Stimulated activated naive B cell treated with anti-CD40 and anti-IgM and Interleukin-4, amounts not matched to agents 10 μg/mL and 1 μg/mL and 100 μg/mL, for 72 hours (primary cell): ENCODE results near the gene SNCB.

Source experiments
- ATAC-seq, 2 donors: fragments of 150-1000 bp; cut with Tn5 transposase; replicated peaks; 2 replicates each; pipeline ENCODE4 v1.10.0; 2021; ENCODE audit warnings: moderate library complexity in 1 of 2
- DNase-seq: peaks from one replicate; pipeline ENCODE4 v3.0.0; 2021
- H3K27ac Mint-ChIP-seq: one replicate; pipeline ENCODE4 v1.8.0; 2022; ENCODE audit warnings: mild to moderate bottlenecking, mixed read lengths
- H3K27me3 Mint-ChIP-seq, 2 donors: one replicate each; pipeline ENCODE4 v1.8.0; 2022; ENCODE audit warnings: mixed read lengths in 2 of 2
- H3K36me3 Mint-ChIP-seq, 2 donors: one replicate each; pipeline ENCODE4 v1.8.0; 2022; ENCODE audit warnings: mixed read lengths in 2 of 2, mild to moderate bottlenecking in 1 of 2
- H3K4me1 Mint-ChIP-seq, 2 donors: one replicate each; pipeline ENCODE4 v1.8.0; 2022; ENCODE audit warnings: mixed read lengths in 2 of 2, mild to moderate bottlenecking in 1 of 2
- H3K4me3 Mint-ChIP-seq, 2 donors: one replicate each; pipeline ENCODE4 v1.8.0; 2022; ENCODE audit warnings: mild to moderate bottlenecking in 2 of 2, mixed read lengths in 2 of 2, moderate library complexity in 1 of 2
- H3K9me3 Mint-ChIP-seq, 2 donors: one replicate each; pipeline ENCODE4 v1.8.0; 2022; ENCODE audit warnings: mixed read lengths in 2 of 2, mild to moderate bottlenecking in 1 of 2

The SNCB gene

GRCh38 chr5:176581361-176581760, 49.0 kb downstream of the SNCB start:
- ATAC-seq: no peak
- Mint-ChIP-seq H3K9me3 (peaks cover 4 to 8% of the 10 kb centered on the region in 2 donors), H3K4me1 (peaks cover 8 to 9% of the 10 kb centered on the region in 2 donors), H3K27ac (no peak overlapping the region), H3K27me3 (peaks cover 0 to 4% of the 10 kb centered on the region in 2 donors), H3K36me3 (peaks cover 9 to 11% of the 10 kb centered on the region in 2 donors), H3K4me3 (no peak overlapping the region)
- DNase-seq: no peak

DNA sequence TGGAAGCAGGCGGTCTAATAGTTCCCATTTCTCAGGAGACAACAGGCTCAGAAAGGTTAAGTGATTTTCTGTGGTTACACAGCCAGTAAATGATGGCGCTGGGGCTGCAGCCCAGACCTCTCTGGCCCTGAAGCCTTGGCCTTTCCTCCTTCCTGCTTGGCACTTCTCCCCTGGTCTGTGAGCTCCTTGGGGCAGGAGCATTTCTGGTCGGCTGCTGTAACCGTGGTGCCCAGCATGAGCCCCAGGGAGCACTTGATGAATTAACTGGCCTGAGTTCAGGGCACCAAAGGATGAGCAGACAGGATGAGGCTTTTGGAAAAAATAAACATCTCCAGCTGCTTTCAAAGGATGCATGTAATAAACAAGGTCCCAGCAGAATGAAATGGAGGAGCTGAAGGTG, 51.0 kb downstream of the SNCB start:
- ATAC-seq: no peak
- Mint-ChIP-seq H3K36me3 (peaks cover 7 to 8% of the 10 kb centered on the region in 2 donors), H3K4me3 (no peak overlapping the region), H3K9me3 (peaks cover 0 to 6% of the 10 kb centered on the region in 2 donors), H3K4me1 (peaks cover 9 to 10% of the 10 kb centered on the region in 2 donors), H3K27me3 (peaks cover 4 to 12% of the 10 kb centered on the region in 2 donors), H3K27ac (no peak overlapping the region)
- DNase-seq: no peak

GRCh38 chr5:176578391-176578808, 51.9 kb downstream of the SNCB start:
- H3K9me3 Mint-ChIP-seq: peaks cover 0 to 1% of the 10 kb centered on the region in 2 donors
- no peak overlapping the region for H3K27ac Mint-ChIP-seq
- peak; percentile 30 to 42 for ATAC-seq
- peaks cover 0 to under 1% of the 10 kb centered on the region in 2 donors for H3K36me3 Mint-ChIP-seq
- no peak overlapping the region for H3K4me3 Mint-ChIP-seq
- no peak for DNase-seq
- H3K27me3 Mint-ChIP-seq: peaks cover 4 to 12% of the 10 kb centered on the region in 2 donors
- peaks cover 13 to 18% of the 10 kb centered on the region in 2 donors for H3K4me1 Mint-ChIP-seq

DNA sequence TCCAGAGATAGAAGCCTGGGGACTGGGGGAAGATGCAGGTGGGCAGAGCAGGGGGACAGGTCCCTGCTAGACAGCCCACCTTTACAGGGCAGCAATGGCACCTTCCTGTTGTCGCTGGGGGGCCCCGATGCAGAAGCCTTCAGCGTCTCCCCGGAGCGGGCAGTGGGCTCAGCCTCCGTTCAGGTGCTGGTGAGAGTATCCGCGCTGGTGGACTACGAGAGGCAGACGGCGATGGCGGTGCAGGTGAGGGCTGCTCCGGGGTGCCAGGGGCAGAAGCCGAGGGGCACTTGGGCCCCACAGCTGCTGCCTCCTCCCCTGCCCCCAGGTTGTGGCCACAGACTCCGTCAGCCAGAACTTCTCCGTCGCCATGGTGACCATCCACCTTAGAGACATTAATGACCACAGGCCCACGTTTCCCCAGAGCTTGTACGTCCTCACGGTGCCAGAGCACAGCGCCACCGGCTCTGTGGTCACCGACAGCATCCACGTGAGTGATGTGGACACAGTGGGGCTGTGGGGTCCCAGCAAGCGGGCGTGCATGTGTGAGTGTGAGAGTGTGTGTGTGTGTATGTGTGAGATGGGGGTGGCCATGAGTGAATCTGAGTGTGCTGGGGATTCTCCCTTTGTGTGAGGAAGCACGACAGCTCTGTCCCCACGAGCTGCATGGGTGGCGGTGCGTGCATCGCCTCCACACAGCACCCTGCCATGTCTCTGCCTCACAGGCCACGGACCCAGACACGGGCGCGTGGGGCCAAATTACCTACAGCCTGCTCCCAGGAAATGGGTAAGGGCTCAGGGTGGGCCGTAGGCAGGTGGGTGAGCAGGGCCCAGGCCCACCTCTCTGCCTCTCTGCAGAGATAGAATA, 52.8 kb downstream of the SNCB start:
- Mint-ChIP-seq H3K27me3 (peaks cover 12 to 19% of the 10 kb centered on the region in 2 donors), H3K27ac (peak overlapping the region; percentile 81), H3K4me3 (peak overlapping the region in 1 of 2 donors; percentile 21), H3K9me3 (no peaks in the 10 kb centered on the region), H3K36me3 (no peaks in the 10 kb centered on the region), H3K4me1 (peaks cover 13 to 18% of the 10 kb centered on the region in 2 donors)
- DNase-seq: no peak
- peak; percentile 62 to 69 for ATAC-seq

- ATAC-seq (no peak), DNase-seq (no peak)
- Mint-ChIP-seq H3K36me3 (no peaks in the 10 kb centered on the region), H3K4me3 (no peak overlapping the region), H3K9me3 (no peaks in the 10 kb centered on the region), H3K4me1 (peaks cover 13 to 18% of the 10 kb centered on the region in 2 donors), H3K27me3 (peaks cover 17 to 27% of the 10 kb centered on the region in 2 donors), H3K27ac (no peak overlapping the region)
Observed at GRCh38 chr5:176575488-176576422, 54.6 kb downstream of the SNCB start.

DNA sequence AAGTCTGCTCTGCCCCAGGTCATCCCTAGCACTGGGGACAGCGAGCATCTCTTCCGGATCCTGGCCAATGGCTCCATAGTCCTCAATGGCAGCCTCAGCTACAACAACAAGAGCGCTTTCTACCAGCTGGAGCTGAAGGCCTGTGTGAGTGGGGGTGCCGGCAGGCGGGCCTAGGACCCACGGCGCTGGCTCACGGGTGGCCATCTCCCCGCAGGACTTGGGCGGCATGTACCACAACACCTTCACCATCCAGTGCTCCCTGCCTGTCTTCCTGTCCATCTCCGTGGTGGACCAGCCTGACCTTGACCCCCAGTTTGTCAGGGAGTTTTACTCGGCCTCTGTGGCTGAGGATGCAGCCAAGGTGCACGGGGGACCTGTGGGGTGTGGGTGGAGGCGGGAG, 55.3 kb downstream of the SNCB start:
- no peaks in the 10 kb centered on the region for H3K9me3 Mint-ChIP-seq
- ATAC-seq (no peak), DNase-seq (no peak)
- no peaks in the 10 kb centered on the region for H3K36me3 Mint-ChIP-seq
- H3K27ac Mint-ChIP-seq: no peak overlapping the region
- peaks cover 13 to 18% of the 10 kb centered on the region in 2 donors for H3K4me1 Mint-ChIP-seq
- H3K4me3 Mint-ChIP-seq: no peak overlapping the region
- H3K27me3 Mint-ChIP-seq: peaks cover 17 to 33% of the 10 kb centered on the region in 2 donors

DNA sequence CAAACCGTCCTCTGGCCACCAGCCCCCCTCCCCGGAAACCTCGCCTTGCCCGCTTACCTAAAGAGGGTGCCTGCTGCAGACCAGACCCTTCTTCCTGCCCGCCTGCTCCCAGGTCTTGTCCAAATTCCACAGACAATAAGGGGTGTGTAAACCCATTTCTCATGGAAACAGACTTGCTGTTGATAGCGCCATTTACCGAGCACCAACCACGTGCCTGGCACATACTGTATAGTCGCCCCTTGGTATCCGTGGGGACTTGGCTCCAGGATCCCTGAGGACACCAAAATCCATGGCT, 56.1 kb downstream of the SNCB start:
- Mint-ChIP-seq H3K27ac (no peak overlapping the region), H3K27me3 (peaks cover 17 to 35% of the 10 kb centered on the region in 2 donors), H3K4me3 (no peak overlapping the region), H3K36me3 (no peaks in the 10 kb centered on the region), H3K4me1 (peaks cover 13 to 18% of the 10 kb centered on the region in 2 donors), H3K9me3 (no peaks in the 10 kb centered on the region)
- ATAC-seq: peak in 1 of 2 donors; percentile 2
- DNase-seq: no peak

DNA sequence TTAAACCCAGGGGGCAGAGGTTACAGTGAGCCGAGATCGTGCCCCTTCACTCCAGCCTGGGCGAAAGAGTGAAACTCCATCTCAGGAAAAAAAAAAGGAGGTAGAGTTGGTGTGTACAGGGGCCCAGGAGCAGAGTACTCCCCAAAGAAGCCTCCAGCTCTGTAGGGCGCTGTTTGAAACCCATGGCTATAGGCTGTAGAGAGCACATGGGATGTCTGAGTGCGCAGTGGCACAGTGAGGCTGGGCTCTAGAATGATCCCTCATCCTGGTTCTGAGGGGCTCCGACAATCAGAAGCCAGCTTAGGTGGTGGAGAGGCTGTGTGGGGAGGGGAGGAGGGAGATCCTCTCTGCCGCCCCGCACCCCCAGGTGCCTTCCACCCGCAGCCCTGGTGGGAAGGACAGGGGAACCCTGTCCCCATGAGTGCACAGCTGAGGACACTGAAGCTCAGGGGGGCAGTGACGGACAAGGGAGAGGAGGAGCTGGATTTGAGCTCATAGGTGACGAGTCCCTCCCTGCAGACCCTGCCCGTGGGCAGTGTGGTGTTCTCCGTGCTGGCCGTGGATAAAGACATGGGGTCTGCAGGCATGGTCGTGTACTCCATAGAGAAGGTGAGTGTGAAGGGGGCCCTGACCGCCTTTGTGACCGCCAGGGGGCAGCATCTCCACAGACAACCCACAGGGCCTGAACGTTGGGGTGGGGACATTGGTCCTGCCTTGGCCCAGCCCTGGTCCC, 56.6 kb downstream of the SNCB start:
- Mint-ChIP-seq H3K9me3 (no peaks in the 10 kb centered on the region), H3K4me3 (no peak overlapping the region), H3K27ac (no peak overlapping the region), H3K36me3 (no peaks in the 10 kb centered on the region), H3K27me3 (peaks cover 17 to 35% of the 10 kb centered on the region in 2 donors), H3K4me1 (peaks cover 13 to 18% of the 10 kb centered on the region in 2 donors)
- DNase-seq (peak; percentile 56), ATAC-seq (peak; percentile 91)
